ENCODE measurements around the gene ATP2C2. TPM values are rescaled to one million over a fixed set of nuclear protein-coding genes. Genes with fewer than 3 reads are reported as not detected.
"Not testable (repeated sequence)": the region's sequence is repeated elsewhere in the genome, so short reads cannot be mapped to it uniquely, and the experiment has no call there.

ATP2C2 gene
- total RNA-seq, 1 experiment from 2014 or later: 0.67 TPM

GRCh38 chr16:84391151-84392030, 23.1 kb downstream of the ATP2C2 start:
- H3K36me3 ChIP-seq (ENCODE audit: control insufficient read depth, insufficient read depth, low read length): no peaks in the 10 kb centered on the region
- no TSS peak for BruUV-seq (replicated peaks)
- no peaks in the 10 kb centered on the region; the same call in 1 of the 2 replicates for H3K27me3 ChIP-seq (ENCODE audit: control insufficient read depth, insufficient read depth, low read length)
- H3K4me1 ChIP-seq (ENCODE audit: control insufficient read depth, insufficient read depth, low read length): no peaks in the 10 kb centered on the region
- ChIA-PET CTCF (interaction anchor here (0.7 kb wide), 1 partner anchor 58 kb away, joined by 9 read pairs; no protein-coding TSS in a partner anchor), POLR2A (no interaction called here)
- intact Hi-C loops (cut with micrococcal nuclease; ENCODE audit: unreplicated experiment) (no loop called here), in situ Hi-C loops (cut with HindIII; ENCODE audit: low pct_unique_long_range_greater_than_20kb, low sequenced_read_pairs) (no loop called here)
- no peak overlapping the region for H3K27ac ChIP-seq (ENCODE audit: low read length)
- H3K9me3 ChIP-seq (ENCODE audit: control insufficient read depth, insufficient read depth, low read depth, low read length): no peaks in the 10 kb centered on the region
- no peak for ATAC-seq
- TF ChIP-seq POLR2AphosphoS5 (IDR thresholded peaks at IDR 0.05; ENCODE audit: low read depth, low read length) (no peak), TCF7L2 (IDR thresholded peaks at IDR 0.05; ENCODE audit: low read depth, low read length) (no peak), SIN3A (IDR thresholded peaks at IDR 0.05; ENCODE audit: borderline replicate concordance, insufficient read depth, low read depth, low read length) (no peak), REST (IDR thresholded peaks at IDR 0.05; ENCODE audit: insufficient read depth in 1 of 2, low read depth in 2 of 2, low read length in 1 of 2) (no peak), CTCF (IDR thresholded peaks at IDR 0.05) (no peak)
- no peak for DNase-seq (ENCODE audit: low read depth, low spot score)
- no peak overlapping the region for H3K4me3 ChIP-seq (ENCODE audit: low read depth in 2 of 2, low read length in 2 of 2)

GRCh38 chr16:84392031-84392360, 23.7 kb downstream of the ATP2C2 start:
- H3K4me1 ChIP-seq (ENCODE audit: control insufficient read depth, insufficient read depth, low read length): no peaks in the 10 kb centered on the region
- in situ Hi-C loops (cut with HindIII; ENCODE audit: low pct_unique_long_range_greater_than_20kb, low sequenced_read_pairs) (no loop called here), intact Hi-C loops (cut with micrococcal nuclease; ENCODE audit: unreplicated experiment) (no loop called here)
- H3K36me3 ChIP-seq (ENCODE audit: control insufficient read depth, insufficient read depth, low read length): no peaks in the 10 kb centered on the region
- CTCF ChIA-PET: no interaction called here
- no peak overlapping the region for H3K27ac ChIP-seq (ENCODE audit: low read length)
- TF ChIP-seq SIN3A (IDR thresholded peaks at IDR 0.05; ENCODE audit: borderline replicate concordance, insufficient read depth, low read depth, low read length) (no peak), TCF7L2 (IDR thresholded peaks at IDR 0.05; ENCODE audit: low read depth, low read length) (no peak), REST (IDR thresholded peaks at IDR 0.05; ENCODE audit: insufficient read depth in 1 of 2, low read depth in 2 of 2, low read length in 1 of 2) (no peak), POLR2AphosphoS5 (IDR thresholded peaks at IDR 0.05; ENCODE audit: low read depth, low read length) (no peak), CTCF (IDR thresholded peaks at IDR 0.05) (no peak)
- H3K4me3 ChIP-seq (ENCODE audit: low read depth in 2 of 2, low read length in 2 of 2): no peak overlapping the region
- no peaks in the 10 kb centered on the region; the same call in 1 of the 2 replicates for H3K27me3 ChIP-seq (ENCODE audit: control insufficient read depth, insufficient read depth, low read length)
- H3K9me3 ChIP-seq (ENCODE audit: control insufficient read depth, insufficient read depth, low read depth, low read length): no peaks in the 10 kb centered on the region
- no peak for DNase-seq (ENCODE audit: low read depth, low spot score)
- ATAC-seq: no peak
- BruUV-seq (replicated peaks): no TSS peak
- POLR2A ChIA-PET: no interaction called here

- POLR2A ChIA-PET; H3K4me1 ChIP-seq (ENCODE audit: control insufficient read depth, insufficient read depth, low read length); BruUV-seq (replicated peaks); H3K36me3 ChIP-seq (ENCODE audit: control insufficient read depth, insufficient read depth, low read length); CTCF ChIA-PET; intact Hi-C loops (cut with micrococcal nuclease; ENCODE audit: unreplicated experiment); DNase-seq (ENCODE audit: low read depth, low spot score); H3K27ac ChIP-seq (ENCODE audit: low read length); ATAC-seq; in situ Hi-C loops (cut with HindIII; ENCODE audit: low pct_unique_long_range_greater_than_20kb, low sequenced_read_pairs); H3K27me3 ChIP-seq (ENCODE audit: control insufficient read depth, insufficient read depth, low read length); H3K9me3 ChIP-seq (ENCODE audit: control insufficient read depth, insufficient read depth, low read depth, low read length); H3K4me3 ChIP-seq (ENCODE audit: low read depth in 2 of 2, low read length in 2 of 2): not testable (repeated sequence)
Observed at GRCh38 chr16:84396082-84396481, 27.7 kb downstream of the ATP2C2 start.

All from Panc1 (cell line).